IMR-90 (cell line): ENCODE results near the gene DNAH3.

Source experiments
- CEBPB ChIP-seq: IDR thresholded peaks from 2 replicates; pipeline ENCODE4 v1.6.1; 2012; ENCODE audit warnings: low read depth, low read length, improper control_type of control experiment
- CHD1 ChIP-seq: IDR thresholded peaks from 2 replicates; pipeline ENCODE4 v1.6.1; 2012; ENCODE audit warnings: low read depth, low read length, improper control_type of control experiment
- MXI1 ChIP-seq: IDR thresholded peaks from 2 replicates; pipeline ENCODE4 v1.6.1; 2012; ENCODE audit warnings: low read depth, mild to moderate bottlenecking, low read length, moderate library complexity, borderline replicate concordance
- POLR2A ChIP-seq: IDR thresholded peaks from 2 replicates; pipeline ENCODE4 v1.6.1; 2012; ENCODE audit warnings: mild to moderate bottlenecking, low read depth, low read length
- RCOR1 ChIP-seq: IDR thresholded peaks from 2 replicates; pipeline ENCODE4 v1.6.1; 2012; ENCODE audit warnings: mild to moderate bottlenecking, low read length, improper control_type of control experiment; ENCODE audit not compliant: insufficient replicate concordance
- TF ChIP-seq, protein P1 (sequence below): conservative IDR thresholded peaks from 2 replicates; pipeline ENCODE4 v1.5.1; 2012; ENCODE audit warnings: mild to moderate bottlenecking, low read depth, low read length, improper control_type of control experiment

DNA sequence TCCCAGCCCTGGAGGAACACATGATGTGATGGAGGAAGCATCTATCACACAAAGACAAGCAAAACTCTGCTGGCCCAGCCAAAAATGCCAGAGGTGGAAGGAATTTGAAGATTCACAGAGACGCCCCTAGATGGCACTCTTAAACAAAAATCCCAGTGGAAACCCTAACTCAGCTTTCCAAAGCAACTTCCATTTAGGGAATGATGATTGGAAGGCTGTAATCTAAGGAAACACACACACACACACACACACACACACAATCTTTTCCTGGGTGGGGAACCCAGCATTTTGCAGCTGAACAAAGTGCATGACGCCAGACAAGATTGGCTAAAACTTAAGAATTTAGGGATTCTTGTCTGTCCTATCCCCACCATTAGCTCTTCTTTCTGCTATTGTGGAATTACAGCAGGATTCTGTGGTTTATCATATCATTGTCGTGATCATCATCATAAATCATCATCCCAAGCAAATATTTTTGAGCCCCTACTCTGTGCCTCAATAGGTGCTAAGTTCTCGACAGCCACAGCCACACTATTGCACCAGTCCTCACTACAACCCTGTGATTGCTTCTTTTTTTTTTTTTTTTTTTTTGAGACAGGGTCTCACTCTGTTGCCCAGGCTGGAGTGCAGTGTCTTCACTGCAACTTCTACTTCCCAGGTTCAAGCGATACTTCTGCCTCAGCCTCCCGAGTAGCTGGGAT, 6.3 kb upstream of the DNAH3 start:
- TF ChIP-seq, protein P1, sequence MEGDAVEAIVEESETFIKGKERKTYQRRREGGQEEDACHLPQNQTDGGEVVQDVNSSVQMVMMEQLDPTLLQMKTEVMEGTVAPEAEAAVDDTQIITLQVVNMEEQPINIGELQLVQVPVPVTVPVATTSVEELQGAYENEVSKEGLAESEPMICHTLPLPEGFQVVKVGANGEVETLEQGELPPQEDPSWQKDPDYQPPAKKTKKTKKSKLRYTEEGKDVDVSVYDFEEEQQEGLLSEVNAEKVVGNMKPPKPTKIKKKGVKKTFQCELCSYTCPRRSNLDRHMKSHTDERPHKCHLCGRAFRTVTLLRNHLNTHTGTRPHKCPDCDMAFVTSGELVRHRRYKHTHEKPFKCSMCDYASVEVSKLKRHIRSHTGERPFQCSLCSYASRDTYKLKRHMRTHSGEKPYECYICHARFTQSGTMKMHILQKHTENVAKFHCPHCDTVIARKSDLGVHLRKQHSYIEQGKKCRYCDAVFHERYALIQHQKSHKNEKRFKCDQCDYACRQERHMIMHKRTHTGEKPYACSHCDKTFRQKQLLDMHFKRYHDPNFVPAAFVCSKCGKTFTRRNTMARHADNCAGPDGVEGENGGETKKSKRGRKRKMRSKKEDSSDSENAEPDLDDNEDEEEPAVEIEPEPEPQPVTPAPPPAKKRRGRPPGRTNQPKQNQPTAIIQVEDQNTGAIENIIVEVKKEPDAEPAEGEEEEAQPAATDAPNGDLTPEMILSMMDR: peak; percentile 79
- TF ChIP-seq POLR2A: no peak
- TF ChIP-seq CEBPB: no peak
- no peak for TF ChIP-seq MXI1
- no peak for TF ChIP-seq RCOR1
- TF ChIP-seq CHD1: no peak
